HG03469 (cell line): Measurements from ENCODE around the gene ITPK1.

Experiments
- ATAC-seq: cut with Tn5 transposase; IDR thresholded peaks from one replicate; pipeline ENCODE4 v1.9.1; 2021; ENCODE audit warnings: mild to moderate bottlenecking, moderate library complexity, moderate number of reproducible peaks; ENCODE audit not compliant: unreplicated experiment

The ITPK1 gene

GRCh38 chr14:92907316-92907911 lies 208.3 kb downstream of the ITPK1 start:
- ATAC-seq = no peak

GRCh38 chr14:92906823-92907222 lies 208.9 kb downstream of the ITPK1 start:
- no peak for ATAC-seq

- no peak for ATAC-seq
Observed at GRCh38 chr14:92906420-92906819, 209.3 kb downstream of the ITPK1 start.

- no peak for ATAC-seq
Observed at GRCh38 chr14:92905667-92906066, 210.1 kb downstream of the ITPK1 start.

GRCh38 chr14:92903359-92903758 lies 212.4 kb downstream of the ITPK1 start:
- ATAC-seq = no peak

- no peak for ATAC-seq
Observed at GRCh38 chr14:92902726-92903125, 213.0 kb downstream of the ITPK1 start.

GRCh38 chr14:92902191-92902590 lies 213.5 kb downstream of the ITPK1 start:
- no peak for ATAC-seq

- no peak for ATAC-seq
Observed at GRCh38 chr14:92900660-92901059, 215.1 kb downstream of the ITPK1 start.

- no peak for ATAC-seq
Observed at GRCh38 chr14:92898566-92899131, 217.1 kb downstream of the ITPK1 start.

- no peak for ATAC-seq
Observed at GRCh38 chr14:92897922-92898565, 217.7 kb downstream of the ITPK1 start.

- no peak for ATAC-seq
Observed at GRCh38 chr14:92895352-92895878, 220.3 kb downstream of the ITPK1 start.

- no peak for ATAC-seq
Observed at GRCh38 chr14:92892589-92892988, 223.1 kb downstream of the ITPK1 start.

GRCh38 chr14:92890830-92891588 lies 224.7 kb downstream of the ITPK1 start:
- no peak for ATAC-seq

GRCh38 chr14:92888896-92889295 lies 226.8 kb downstream of the ITPK1 start:
- no peak for ATAC-seq

GRCh38 chr14:92887157-92887556 lies 228.6 kb downstream of the ITPK1 start:
- ATAC-seq = no peak
